HCT116 (cell line): ENCODE results near the gene MAML3. TPM values are rescaled to one million over a fixed set of nuclear protein-coding genes. Genes with fewer than 3 reads are reported as not detected.

ENCODE experiments used
- ATAC-seq: fragments of 200-7000 bp; cut with Tn5 transposase; 2 replicates; pipeline ENCODE4 v1.9.1; 2020; ENCODE audit warnings: mild to moderate bottlenecking, moderate library complexity
- BruUV-seq: library from RNA; stranded (reverse); fragments of 400-500 nt; replicated peaks from 2 replicates; lab custom pipeline; 2021; lab: Mats Ljungman, UMichigan
- CTCF ChIA-PET: fragments of 300-600 bp; sonication (Branson Sonifier 250); formaldehyde crosslinking; loops from one replicate; lab custom pipeline; 2021; ENCODE audit warnings: antibody characterized with exemption; lab: Charles Lee
- POLR2A ChIA-PET: fragments of 300-600, 350-600 bp; sonication (Branson Sonifier 250); formaldehyde crosslinking; loops from one replicate; lab custom pipeline; 2021; ENCODE audit warnings: antibody characterized with exemption; lab: Charles Lee
- RAD21 ChIA-PET, 2 experiments: fragments of 300-600 bp; sonication (Branson Sonifier 250); formaldehyde crosslinking; loops; one replicate each; lab custom pipeline; 2023; ENCODE audit warnings: low total read pairs in 2 of 2; ENCODE audit not compliant: uncharacterized antibody in 2 of 2, unreplicated experiment in 2 of 2, low non-redundant PET in 1 of 2; lab: Charles Lee
- DNase-seq: peaks from one replicate; pipeline ENCODE4 v3.0.0-alpha.2; 2010; ENCODE audit warnings: low read depth, low spot score
- H2AFZ ChIP-seq: fragments of 200-600 bp; shearing (Covaris generic), sonication (generic); 2 replicates; pipeline ENCODE4 v1.6.1; 2017; ENCODE audit warnings: low read depth, mixed run types, mixed read lengths, antibody characterized with exemption, low read length; ENCODE audit not compliant: poor library complexity, severe bottlenecking
- H3K27ac ChIP-seq: 2 replicates; pipeline ENCODE4 v1.5.1; 2012; ENCODE audit warnings: low read depth, low read length
- H3K27me3 ChIP-seq: fragments of 200-600 bp; sonication (generic); 2 replicates; pipeline ENCODE4 v1.6.1; 2016; ENCODE audit warnings: mixed run types, low read length, mixed read lengths; ENCODE audit not compliant: insufficient read depth
- H3K36me3 ChIP-seq, 2 experiments: fragments of 200-500 bp in 1 of 2; fragments of 200-600 bp in 1 of 2; sonication (Bioruptor generic) in 1 of 2; sonication (generic) in 1 of 2; 2 replicates each; pipeline versions ENCODE4 v1.5.1 to v1.6.1; 2014 to 2016; ENCODE audit warnings: low read length in 2 of 2, inconsistent platforms in 1 of 2, mixed read lengths in 1 of 2, mixed run types in 1 of 2; ENCODE audit not compliant: insufficient read depth in 2 of 2, control insufficient read depth in 1 of 2
- H3K4me1 ChIP-seq, 2 experiments: fragments of 200-600 bp in 1 of 2; sonication (generic) in 1 of 2; 2 replicates each; pipeline versions ENCODE4 v1.5.1 to v1.6.1; 2012 to 2017; ENCODE audit warnings: low read length in 2 of 2, inconsistent platforms in 1 of 2, mild to moderate bottlenecking in 1 of 2, mixed read lengths in 1 of 2, mixed run types in 1 of 2, moderate library complexity in 1 of 2; ENCODE audit not compliant: insufficient read depth in 2 of 2, control insufficient read depth in 1 of 2
- H3K4me2 ChIP-seq: fragments of 200-600 bp; sonication (generic); 2 replicates; pipeline ENCODE4 v1.6.1; 2017; ENCODE audit warnings: mixed run types, low read length, mixed read lengths
- H3K4me3 ChIP-seq, 2 experiments: fragments of 200-600 bp in 1 of 2; sonication (generic) in 1 of 2; replicated peaks in 1 of 2; 2 replicates each; pipeline ENCODE4 v1.5.1; 2011 to 2016; ENCODE audit warnings: low read length in 2 of 2, control low read depth in 1 of 2, low read depth in 1 of 2, mild to moderate bottlenecking in 1 of 2, mixed read lengths in 1 of 2, mixed run types in 1 of 2
- H3K79me2 ChIP-seq: fragments of 200-600 bp; sonication (generic); 2 replicates; pipeline ENCODE4 v1.6.1; 2017; ENCODE audit warnings: mild to moderate bottlenecking, mixed run types, low read length, moderate library complexity, mixed read lengths; ENCODE audit not compliant: insufficient read depth
- H3K9ac ChIP-seq: fragments of 200-600 bp; sonication (generic); 2 replicates; pipeline ENCODE4 v1.6.1; 2016; ENCODE audit warnings: low read length, mixed read lengths
- H3K9me2 ChIP-seq: fragments of 200-600 bp; sonication (generic), shearing (Covaris generic); 2 replicates; pipeline ENCODE4 v1.6.1; 2017; ENCODE audit warnings: mixed run types, mild to moderate bottlenecking, moderate library complexity; ENCODE audit not compliant: insufficient read depth
- H3K9me3 ChIP-seq, 2 experiments: fragments of 200-500 bp in 1 of 2; fragments of 200-600 bp in 1 of 2; sonication (Bioruptor generic) in 1 of 2; sonication (generic) in 1 of 2; 2 replicates each; pipeline ENCODE4 v1.6.1; 2014 to 2017; ENCODE audit warnings: low read length in 2 of 2, mixed read lengths in 2 of 2, inconsistent platforms in 1 of 2, low read depth in 1 of 2, mild to moderate bottlenecking in 1 of 2, mixed run types in 1 of 2, moderate library complexity in 1 of 2; ENCODE audit not compliant: control insufficient read depth in 1 of 2, insufficient read depth in 1 of 2
- H4K20me1 ChIP-seq: fragments of 200-600 bp; sonication (generic), shearing (Covaris generic); 2 replicates; pipeline ENCODE4 v1.6.1; 2017; ENCODE audit warnings: mixed run types, mild to moderate bottlenecking, moderate library complexity; ENCODE audit not compliant: insufficient read depth
- CBX3 ChIP-seq: IDR thresholded peaks from 2 replicates; pipeline ENCODE4 v1.6.1; 2012; ENCODE audit warnings: low read depth
- CEBPB ChIP-seq: IDR thresholded peaks from 2 replicates; pipeline ENCODE4 v1.6.1; 2012; ENCODE audit warnings: low read depth
- EGR1 ChIP-seq: IDR thresholded peaks from 2 replicates; pipeline ENCODE4 v1.6.1; 2012; ENCODE audit warnings: low read depth
- ELF1 ChIP-seq: IDR thresholded peaks from 2 replicates; pipeline ENCODE4 v1.6.1; 2012; ENCODE audit warnings: low read depth, borderline replicate concordance
- EZH2 ChIP-seq: fragments of 200-600 bp; sonication (generic); IDR thresholded peaks from 2 replicates; pipeline ENCODE4 v1.6.1; 2017; ENCODE audit warnings: antibody characterized with exemption, mixed run types
- EZH2phosphoT487 ChIP-seq: fragments of 200-600 bp; IDR thresholded peaks from 2 replicates; pipeline ENCODE4 v1.6.1; 2018; ENCODE audit warnings: antibody characterized with exemption, borderline replicate concordance
- FOSL1 ChIP-seq: IDR thresholded peaks from 2 replicates; pipeline ENCODE4 v1.6.1; 2012; ENCODE audit warnings: low read depth
- JUND ChIP-seq: IDR thresholded peaks from 2 replicates; pipeline ENCODE4 v1.6.1; 2012
- POLR2A ChIP-seq: IDR thresholded peaks from 2 replicates; pipeline ENCODE4 v1.7.0; 2011; ENCODE audit warnings: borderline replicate concordance; ENCODE audit not compliant: insufficient read depth, insufficient read length; ENCODE audit errors: extremely low read depth
- POLR2AphosphoS5 ChIP-seq: IDR thresholded peaks from 2 replicates; pipeline ENCODE4 v1.6.1; 2011; ENCODE audit warnings: mild to moderate bottlenecking, low read depth, low read length, moderate library complexity
- RAD21 ChIP-seq: IDR thresholded peaks from 2 replicates; pipeline ENCODE4 v1.6.1; 2012; ENCODE audit warnings: low read depth, mild to moderate bottlenecking
- REST ChIP-seq: IDR thresholded peaks from 2 replicates; pipeline ENCODE4 v1.6.1; 2012; ENCODE audit warnings: low read depth
- SIN3A ChIP-seq: IDR thresholded peaks from 2 replicates; pipeline ENCODE4 v1.6.1; 2012; ENCODE audit warnings: low read depth
- SRF ChIP-seq: IDR thresholded peaks from 2 replicates; pipeline ENCODE4 v1.6.1; 2012; ENCODE audit warnings: low read depth
- YY1 ChIP-seq: IDR thresholded peaks from 2 replicates; pipeline ENCODE4 v1.6.1; 2011; ENCODE audit warnings: low read length, low read depth, moderate library complexity, mild to moderate bottlenecking; ENCODE audit not compliant: insufficient replicate concordance; ENCODE audit errors: extremely low read depth
- ZFX ChIP-seq: fragments of 450-650 bp; IDR thresholded peaks from 2 replicates; pipeline ENCODE4 v1.6.1; 2017
- intact Hi-C: fragments of 100-400 bp; cut with micrococcal nuclease; formaldehyde crosslinking; loops from 2 replicates; pipeline ENCODE4 v1.10.0; 2022
- total RNA-seq: library from RNA; stranded (reverse); gene quantifications from one replicate; pipeline ENCODE4 v1.2.1, GENCODE V29; 2021; ENCODE audit not compliant: unreplicated experiment
- TF ChIP-seq, protein P1 (sequence below): IDR thresholded peaks from 2 replicates; pipeline ENCODE4 v1.6.1; 2011; ENCODE audit warnings: mild to moderate bottlenecking, low read length, moderate library complexity; ENCODE audit not compliant: insufficient replicate concordance; ENCODE audit errors: extremely low read depth
- TF ChIP-seq, protein P2 (sequence below): IDR thresholded peaks from 2 replicates; pipeline ENCODE4 v1.6.1; 2012
- TF ChIP-seq, protein P3 (sequence below), 3 experiments: fragments of 200-600 bp in 1 of 3; sonication (generic) in 1 of 3; IDR thresholded peaks in 2 of 3; conservative IDR thresholded peaks in 1 of 3; 2 replicates each; pipeline ENCODE4 v1.5.1; 2012 to 2017; ENCODE audit warnings: low read depth in 2 of 3, low read length in 2 of 3, antibody characterized with exemption in 1 of 3, borderline replicate concordance in 1 of 3, control low read depth in 1 of 3, mild to moderate bottlenecking in 1 of 3, mixed read lengths in 1 of 3, mixed run types in 1 of 3, moderate library complexity in 1 of 3; ENCODE audit not compliant: insufficient read depth in 1 of 3

Gene MAML3
- total RNA-seq, 1 experiment from 2014 or later, result 3.1 TPM

GRCh38 chr4:139988863-139989765, 164.9 kb downstream of the MAML3 start:
- DNase-seq (peak; percentile 82), ATAC-seq (peak; percentile 97)
- H3K4me2 ChIP-seq, result peak overlapping the region; percentile 52
- ChIA-PET CTCF (interaction anchor here (1.3 kb wide), 1 partner anchor 333 kb away, joined by 4 read pairs; no protein-coding TSS in a partner anchor), RAD21 (no interaction called here), POLR2A (no interaction called here)
- H2AFZ ChIP-seq, result peak overlapping the region; percentile 28
- H3K27ac ChIP-seq, result no peak overlapping the region
- peaks cover 11 to 19% of the 10 kb centered on the region in 2 experiments for H3K4me1 ChIP-seq
- intact Hi-C loops, result no loop called here
- peak overlapping the region in 1 of 2 experiments; percentile 12; a peak in 1 of 4 replicates for H3K4me3 ChIP-seq
- H3K27me3 ChIP-seq, result no peaks in the 10 kb centered on the region
- no peaks in the 10 kb centered on the region for H3K9me2 ChIP-seq
- H4K20me1 ChIP-seq, result no peaks in the 10 kb centered on the region
- no peaks in the 10 kb centered on the region for H3K36me3 ChIP-seq
- H3K9me3 ChIP-seq, result no peaks in the 10 kb centered on the region
- BruUV-seq, result no TSS peak
- no peaks in the 10 kb centered on the region for H3K79me2 ChIP-seq
- no peak overlapping the region for H3K9ac ChIP-seq
- TF ChIP-seq EZH2phosphoT487 (no peak), RAD21 (peak; percentile 9; the same call in 1 of the 2 replicates), REST (no peak), JUND (peak; percentile 95), EGR1 (no peak), POLR2A (no peak), SRF (peak; percentile 43; the same call in 1 of the 2 replicates), FOSL1 (peak; percentile 97), CBX3 (peak; percentile 84; the same call in 1 of the 2 replicates), SIN3A (no peak), EZH2 (no peak), ELF1 (no peak), CEBPB (no peak), YY1 (peak; percentile 60), ZFX (no peak), POLR2AphosphoS5 (peak; percentile 40; the same call in 1 of the 2 replicates)
- TF ChIP-seq, protein P1, sequence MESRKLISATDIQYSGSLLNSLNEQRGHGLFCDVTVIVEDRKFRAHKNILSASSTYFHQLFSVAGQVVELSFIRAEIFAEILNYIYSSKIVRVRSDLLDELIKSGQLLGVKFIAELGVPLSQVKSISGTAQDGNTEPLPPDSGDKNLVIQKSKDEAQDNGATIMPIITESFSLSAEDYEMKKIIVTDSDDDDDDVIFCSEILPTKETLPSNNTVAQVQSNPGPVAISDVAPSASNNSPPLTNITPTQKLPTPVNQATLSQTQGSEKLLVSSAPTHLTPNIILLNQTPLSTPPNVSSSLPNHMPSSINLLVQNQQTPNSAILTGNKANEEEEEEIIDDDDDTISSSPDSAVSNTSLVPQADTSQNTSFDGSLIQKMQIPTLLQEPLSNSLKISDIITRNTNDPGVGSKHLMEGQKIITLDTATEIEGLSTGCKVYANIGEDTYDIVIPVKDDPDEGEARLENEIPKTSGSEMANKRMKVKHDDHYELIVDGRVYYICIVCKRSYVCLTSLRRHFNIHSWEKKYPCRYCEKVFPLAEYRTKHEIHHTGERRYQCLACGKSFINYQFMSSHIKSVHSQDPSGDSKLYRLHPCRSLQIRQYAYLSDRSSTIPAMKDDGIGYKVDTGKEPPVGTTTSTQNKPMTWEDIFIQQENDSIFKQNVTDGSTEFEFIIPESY, result no peak
- TF ChIP-seq, protein P2, sequence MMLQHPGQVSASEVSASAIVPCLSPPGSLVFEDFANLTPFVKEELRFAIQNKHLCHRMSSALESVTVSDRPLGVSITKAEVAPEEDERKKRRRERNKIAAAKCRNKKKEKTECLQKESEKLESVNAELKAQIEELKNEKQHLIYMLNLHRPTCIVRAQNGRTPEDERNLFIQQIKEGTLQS, result 0 out of 2 replicates have a peak, but pooled peaks have one; percentile 26
- TF ChIP-seq, protein P3, sequence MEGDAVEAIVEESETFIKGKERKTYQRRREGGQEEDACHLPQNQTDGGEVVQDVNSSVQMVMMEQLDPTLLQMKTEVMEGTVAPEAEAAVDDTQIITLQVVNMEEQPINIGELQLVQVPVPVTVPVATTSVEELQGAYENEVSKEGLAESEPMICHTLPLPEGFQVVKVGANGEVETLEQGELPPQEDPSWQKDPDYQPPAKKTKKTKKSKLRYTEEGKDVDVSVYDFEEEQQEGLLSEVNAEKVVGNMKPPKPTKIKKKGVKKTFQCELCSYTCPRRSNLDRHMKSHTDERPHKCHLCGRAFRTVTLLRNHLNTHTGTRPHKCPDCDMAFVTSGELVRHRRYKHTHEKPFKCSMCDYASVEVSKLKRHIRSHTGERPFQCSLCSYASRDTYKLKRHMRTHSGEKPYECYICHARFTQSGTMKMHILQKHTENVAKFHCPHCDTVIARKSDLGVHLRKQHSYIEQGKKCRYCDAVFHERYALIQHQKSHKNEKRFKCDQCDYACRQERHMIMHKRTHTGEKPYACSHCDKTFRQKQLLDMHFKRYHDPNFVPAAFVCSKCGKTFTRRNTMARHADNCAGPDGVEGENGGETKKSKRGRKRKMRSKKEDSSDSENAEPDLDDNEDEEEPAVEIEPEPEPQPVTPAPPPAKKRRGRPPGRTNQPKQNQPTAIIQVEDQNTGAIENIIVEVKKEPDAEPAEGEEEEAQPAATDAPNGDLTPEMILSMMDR (IDR thresholded peaks at IDR 0.05 in 2 of 3, conservative IDR thresholded peaks at IDR 0.05 in 1 of 3; ENCODE audit: borderline replicate concordance in 1 of 3, insufficient read depth in 1 of 3, low read depth in 2 of 3, low read length in 2 of 3), result no peak
